HepG2 (cell line): ENCODE measurements around the gene DIS3L2. TPM values are rescaled to one million over a fixed set of nuclear protein-coding genes. Genes with fewer than 3 reads are reported as not detected.

Experiments
- ARID5B ChIP-seq: IDR thresholded peaks from 2 replicates; pipeline ENCODE4 v1.4.0; 2020; ENCODE audit warnings: mild to moderate bottlenecking, missing genetic modification reagents
- CSRNP2 ChIP-seq: sonication (generic); formaldehyde crosslinking; conservative IDR thresholded peaks from 2 replicates; pipeline ENCODE4 v1.8.0; 2022; ENCODE audit warnings: low read depth, missing genetic modification reagents
- SNAI1 ChIP-seq: sonication (generic); formaldehyde crosslinking; IDR thresholded peaks from 2 replicates; pipeline ENCODE4 v1.5.0; 2020; ENCODE audit warnings: mild to moderate bottlenecking, missing genetic modification reagents, borderline replicate concordance
- ZBTB4 ChIP-seq: sonication (generic); formaldehyde crosslinking; IDR thresholded peaks from 2 replicates; pipeline ENCODE4 v1.4.0; 2020; ENCODE audit warnings: missing genetic modification reagents, mild to moderate bottlenecking, borderline replicate concordance
- ZKSCAN5 ChIP-seq: sonication (generic); formaldehyde crosslinking; IDR thresholded peaks from 2 replicates; pipeline ENCODE4 v1.5.1; 2020; ENCODE audit warnings: mild to moderate bottlenecking, missing genetic modification reagents
- ZNF792 ChIP-seq: IDR thresholded peaks from 2 replicates; pipeline ENCODE4 v1.6.1; 2016
- ZSCAN20 ChIP-seq: sonication (generic); formaldehyde crosslinking; IDR thresholded peaks from 2 replicates; pipeline ENCODE4 v1.4.0; 2020; ENCODE audit warnings: missing genetic modification reagents, mild to moderate bottlenecking, borderline replicate concordance
- polyA plus RNA-seq, 8 experiments: library from polyadenylated mRNA; depleted of rRNA in 3 of 8; stranded (reverse) in 7 of 8; unstranded in 1 of 8; fragments of >200 nt; fragmentation: Illumina TruSeq in 4 of 8; extraction: Trizol in 4 of 8; gene quantifications; 2 replicates each; pipeline versions ENCODE4 v1.2.1 to v1.2.3, GENCODE V29; 2011 to 2016; ENCODE audit warnings: low read depth in 4 of 8, missing spikeins in 1 of 8, mixed read lengths in 1 of 8; ENCODE audit not compliant: insufficient read depth in 1 of 8
- total RNA-seq, 5 experiments: library from RNA; depleted of rRNA; stranded (reverse); fragments of >200 nt; fragmentation: Illumina TruSeq; extraction: Trizol; gene quantifications; 2 replicates each; pipeline ENCODE4 v1.2.3, GENCODE V29; 2016; ENCODE audit warnings: low read depth in 1 of 5
- TF ChIP-seq, protein P1 (sequence below): sonication (generic); formaldehyde crosslinking; IDR thresholded peaks from 2 replicates; pipeline ENCODE4 v1.5.0; 2020; ENCODE audit warnings: mild to moderate bottlenecking, missing genetic modification reagents
- TF ChIP-seq, protein P2 (sequence below): sonication (generic); formaldehyde crosslinking; IDR thresholded peaks from 2 replicates; pipeline ENCODE4 v1.4.0; 2020; ENCODE audit warnings: missing genetic modification reagents
- TF ChIP-seq, protein P3 (sequence below): IDR thresholded peaks from 2 replicates; pipeline ENCODE4 v1.6.1; 2016; ENCODE audit warnings: missing compliant biosample characterization, missing genetic modification reagents, borderline replicate concordance

DIS3L2 gene
- total and polyA plus RNA-seq, 2 of the 13 experiments (the other 11 are each of a cell fraction or from before 2014, with no cell fraction given) = 7.0 to 23.9 TPM

GRCh38 chr2:231925303-231926179 is 36.0 kb upstream of the DIS3L2 start (continued):
- no peak for TF ChIP-seq ARID5B (CRISPR knock-in tag)
- TF ChIP-seq, protein P1, sequence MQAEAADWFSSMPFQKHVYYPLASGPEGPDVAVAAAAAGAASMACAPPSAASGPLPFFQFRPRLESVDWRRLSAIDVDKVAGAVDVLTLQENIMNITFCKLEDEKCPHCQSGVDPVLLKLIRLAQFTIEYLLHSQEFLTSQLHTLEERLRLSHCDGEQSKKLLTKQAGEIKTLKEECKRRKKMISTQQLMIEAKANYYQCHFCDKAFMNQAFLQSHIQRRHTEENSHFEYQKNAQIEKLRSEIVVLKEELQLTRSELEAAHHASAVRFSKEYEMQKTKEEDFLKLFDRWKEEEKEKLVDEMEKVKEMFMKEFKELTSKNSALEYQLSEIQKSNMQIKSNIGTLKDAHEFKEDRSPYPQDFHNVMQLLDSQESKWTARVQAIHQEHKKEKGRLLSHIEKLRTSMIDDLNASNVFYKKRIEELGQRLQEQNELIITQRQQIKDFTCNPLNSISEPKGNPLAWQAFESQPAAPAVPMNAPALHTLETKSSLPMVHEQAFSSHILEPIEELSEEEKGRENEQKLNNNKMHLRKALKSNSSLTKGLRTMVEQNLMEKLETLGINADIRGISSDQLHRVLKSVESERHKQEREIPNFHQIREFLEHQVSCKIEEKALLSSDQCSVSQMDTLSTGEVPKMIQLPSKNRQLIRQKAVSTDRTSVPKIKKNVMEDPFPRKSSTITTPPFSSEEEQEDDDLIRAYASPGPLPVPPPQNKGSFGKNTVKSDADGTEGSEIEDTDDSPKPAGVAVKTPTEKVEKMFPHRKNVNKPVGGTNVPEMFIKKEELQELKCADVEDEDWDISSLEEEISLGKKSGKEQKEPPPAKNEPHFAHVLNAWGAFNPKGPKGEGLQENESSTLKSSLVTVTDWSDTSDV (CRISPR knock-in tag) = peak; percentile 68; the same call in 1 of the 2 replicates
- peak; percentile 41; the same call in 1 of the 2 replicates for TF ChIP-seq ZBTB4
- TF ChIP-seq SNAI1 (CRISPR knock-in tag) = no peak
- TF ChIP-seq ZSCAN20 (CRISPR knock-in tag) = peak; percentile 82; the same call in 1 of the 2 replicates
- TF ChIP-seq ZNF792 (CRISPR knock-in tag) = no peak
- TF ChIP-seq, protein P2, sequence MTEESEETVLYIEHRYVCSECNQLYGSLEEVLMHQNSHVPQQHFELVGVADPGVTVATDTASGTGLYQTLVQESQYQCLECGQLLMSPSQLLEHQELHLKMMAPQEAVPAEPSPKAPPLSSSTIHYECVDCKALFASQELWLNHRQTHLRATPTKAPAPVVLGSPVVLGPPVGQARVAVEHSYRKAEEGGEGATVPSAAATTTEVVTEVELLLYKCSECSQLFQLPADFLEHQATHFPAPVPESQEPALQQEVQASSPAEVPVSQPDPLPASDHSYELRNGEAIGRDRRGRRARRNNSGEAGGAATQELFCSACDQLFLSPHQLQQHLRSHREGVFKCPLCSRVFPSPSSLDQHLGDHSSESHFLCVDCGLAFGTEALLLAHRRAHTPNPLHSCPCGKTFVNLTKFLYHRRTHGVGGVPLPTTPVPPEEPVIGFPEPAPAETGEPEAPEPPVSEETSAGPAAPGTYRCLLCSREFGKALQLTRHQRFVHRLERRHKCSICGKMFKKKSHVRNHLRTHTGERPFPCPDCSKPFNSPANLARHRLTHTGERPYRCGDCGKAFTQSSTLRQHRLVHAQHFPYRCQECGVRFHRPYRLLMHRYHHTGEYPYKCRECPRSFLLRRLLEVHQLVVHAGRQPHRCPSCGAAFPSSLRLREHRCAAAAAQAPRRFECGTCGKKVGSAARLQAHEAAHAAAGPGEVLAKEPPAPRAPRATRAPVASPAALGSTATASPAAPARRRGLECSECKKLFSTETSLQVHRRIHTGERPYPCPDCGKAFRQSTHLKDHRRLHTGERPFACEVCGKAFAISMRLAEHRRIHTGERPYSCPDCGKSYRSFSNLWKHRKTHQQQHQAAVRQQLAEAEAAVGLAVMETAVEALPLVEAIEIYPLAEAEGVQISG (CRISPR knock-in tag) = peak; percentile 63
- TF ChIP-seq, protein P3, sequence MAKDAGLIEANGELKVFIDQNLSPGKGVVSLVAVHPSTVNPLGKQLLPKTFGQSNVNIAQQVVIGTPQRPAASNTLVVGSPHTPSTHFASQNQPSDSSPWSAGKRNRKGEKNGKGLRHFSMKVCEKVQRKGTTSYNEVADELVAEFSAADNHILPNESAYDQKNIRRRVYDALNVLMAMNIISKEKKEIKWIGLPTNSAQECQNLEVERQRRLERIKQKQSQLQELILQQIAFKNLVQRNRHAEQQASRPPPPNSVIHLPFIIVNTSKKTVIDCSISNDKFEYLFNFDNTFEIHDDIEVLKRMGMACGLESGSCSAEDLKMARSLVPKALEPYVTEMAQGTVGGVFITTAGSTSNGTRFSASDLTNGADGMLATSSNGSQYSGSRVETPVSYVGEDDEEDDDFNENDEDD (CRISPR knock-in tag) = peak; percentile 33; the same call in 1 of the 2 replicates
- 0 out of 2 replicates have a peak, but pooled peaks have one; percentile 69 for TF ChIP-seq CSRNP2
- no peak for TF ChIP-seq ZKSCAN5
